ENCODE results near the gene DENND10. TPM values are rescaled to one million over a fixed set of nuclear protein-coding genes. Genes with fewer than 3 reads are reported as not detected.

DENND10 gene
- total RNA-seq, 4 donors from 2014 or later, result 25.7 to 59.5 (median 43.7) TPM

DNA sequence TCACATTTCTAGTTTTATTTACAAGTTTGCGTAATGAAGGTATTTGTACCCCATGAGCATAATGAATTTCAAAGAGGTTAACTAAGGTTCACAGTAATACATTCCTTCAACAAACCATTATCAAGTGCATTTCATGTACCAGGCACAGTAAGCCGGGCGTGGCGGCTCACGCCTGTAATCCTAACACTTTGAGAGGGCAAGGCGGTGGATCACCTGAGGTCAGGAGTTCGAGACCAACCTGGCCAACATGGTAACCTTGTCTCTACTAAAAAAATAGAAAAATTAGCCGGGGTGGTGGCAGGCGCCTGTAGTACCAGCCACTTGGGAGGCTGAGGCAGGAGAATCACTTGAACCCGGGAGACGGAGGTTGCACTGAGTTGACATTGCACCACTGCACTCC lies 19.0 kb upstream of the DENND10 start:
- no peak for ATAC-seq

DNA sequence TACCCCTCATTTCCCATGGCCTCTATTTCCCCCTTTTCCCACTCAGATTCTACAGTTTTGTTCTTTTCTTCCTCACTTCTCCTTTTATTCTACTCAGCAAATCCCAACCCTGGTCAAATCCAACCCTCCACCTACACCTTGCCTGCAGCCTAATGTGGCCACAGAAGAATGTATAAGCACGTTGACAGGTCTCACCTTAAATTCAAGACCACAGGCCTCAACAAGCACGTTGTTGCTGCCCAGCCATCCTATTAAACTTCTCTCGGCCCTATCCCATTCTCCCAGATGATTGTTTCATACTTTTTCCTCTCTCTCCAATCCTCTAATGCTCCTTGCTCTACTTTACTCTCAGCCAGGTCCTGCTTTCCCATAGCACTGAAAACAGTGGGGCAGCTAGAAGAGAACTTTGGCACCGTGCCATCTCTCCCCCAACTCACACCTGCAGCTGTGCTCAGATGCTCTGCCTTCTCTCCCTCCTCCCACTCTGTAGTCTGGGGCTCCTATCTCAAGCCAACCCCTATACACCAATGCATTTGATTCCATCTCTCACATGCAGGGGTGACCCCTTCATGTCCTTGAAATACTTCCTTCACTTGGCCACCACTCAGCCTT lies 16.5 kb upstream of the DENND10 start:
- TF ChIP-seq CTCF (IDR thresholded peaks at IDR 0.05 in 4 of 5, conservative IDR thresholded peaks at IDR 0.05 in 1 of 5), result no peak
- DNase-seq (no peak), ATAC-seq (no peak)
- in situ Hi-C loops (cut with MboI; ENCODE audit: low sequenced_read_pairs in 4 of 4) (no loop called here), intact Hi-C loops (cut with DNase I; ENCODE audit: low total_unique reads) (no loop called here)
- Histone ChIP-seq H3K27me3 (no peaks in the 10 kb centered on the region), H3K9me3 (no peaks in the 10 kb centered on the region), H3K36me3 (no peaks in the 10 kb centered on the region), H3K4me3 (no peak overlapping the region), H3K4me1 (no peaks in the 10 kb centered on the region), H3K27ac (no peak overlapping the region)

More for the DNA sequence above, 19.0 kb upstream of the DENND10 start:
- Histone ChIP-seq H3K36me3 (no peaks in the 10 kb centered on the region), H3K27ac (no peak overlapping the region), H3K9me3 (no peaks in the 10 kb centered on the region), H3K27me3 (no peaks in the 10 kb centered on the region), H3K4me3 (no peak overlapping the region), H3K4me1 (peaks cover 3% of the 10 kb centered on the region in 2 donors)
- TF ChIP-seq POLR2A (IDR thresholded peaks at IDR 0.05), result no peak
- TF ChIP-seq CTCF (IDR thresholded peaks at IDR 0.05 in 4 of 5, conservative IDR thresholded peaks at IDR 0.05 in 1 of 5), result no peak
- DNase-seq, result no peak
- intact Hi-C loops (cut with DNase I; ENCODE audit: low total_unique reads), result loop anchor here (5.0 kb wide), 1 partner anchor 328 kb away; no protein-coding TSS in a partner anchor
- in situ Hi-C loops (cut with MboI; ENCODE audit: low sequenced_read_pairs in 4 of 4), result no loop called here

DNA sequence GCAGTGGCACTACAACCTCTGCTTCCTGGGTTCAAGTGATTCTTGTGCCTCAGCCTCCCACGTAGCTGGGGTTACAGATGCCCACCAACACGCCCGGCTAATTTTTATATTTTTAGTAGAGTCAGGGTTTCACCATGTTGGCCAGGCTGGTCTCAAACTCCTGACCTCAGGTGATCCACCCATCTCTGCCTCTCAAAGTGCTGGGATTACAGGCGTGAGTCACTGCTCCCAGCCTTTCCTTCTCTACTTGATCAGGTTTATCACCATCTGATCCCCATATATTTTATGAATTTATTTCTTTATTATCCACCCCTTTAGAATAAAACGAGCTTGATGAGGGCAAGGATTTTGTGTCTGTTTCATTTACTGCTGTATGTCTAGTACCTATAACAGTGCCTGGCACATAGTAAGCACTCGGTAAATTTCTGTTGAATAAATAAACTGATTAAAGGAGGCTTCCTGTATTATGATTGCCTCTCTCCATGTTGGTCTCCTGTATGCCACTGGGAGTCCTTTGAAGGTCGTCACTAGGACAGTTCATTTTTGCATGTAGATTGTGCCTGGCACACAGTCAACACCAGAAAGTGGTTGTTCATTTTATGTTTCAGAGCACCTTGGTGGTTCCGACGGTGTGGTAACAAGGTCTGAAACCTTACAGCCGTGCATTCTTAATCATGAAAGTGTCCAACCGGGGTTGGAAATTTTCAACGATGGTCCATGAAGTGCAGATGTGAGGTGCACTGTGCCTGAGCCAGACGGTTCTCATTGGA lies 13.7 kb upstream of the DENND10 start:
- Histone ChIP-seq H3K4me3 (no peak overlapping the region), H3K36me3 (no peaks in the 10 kb centered on the region), H3K4me1 (no peaks in the 10 kb centered on the region), H3K27me3 (no peaks in the 10 kb centered on the region), H3K9me3 (no peaks in the 10 kb centered on the region), H3K27ac (no peak overlapping the region)
- intact Hi-C loops (cut with DNase I; ENCODE audit: low total_unique reads), result no loop called here
- ATAC-seq (no peak), DNase-seq (no peak)
- in situ Hi-C loops (cut with MboI; ENCODE audit: low sequenced_read_pairs in 4 of 4), result no loop called here
- TF ChIP-seq CTCF (IDR thresholded peaks at IDR 0.05 in 4 of 5, conservative IDR thresholded peaks at IDR 0.05 in 1 of 5) (no peak), POLR2A (IDR thresholded peaks at IDR 0.05) (no peak)

DNA sequence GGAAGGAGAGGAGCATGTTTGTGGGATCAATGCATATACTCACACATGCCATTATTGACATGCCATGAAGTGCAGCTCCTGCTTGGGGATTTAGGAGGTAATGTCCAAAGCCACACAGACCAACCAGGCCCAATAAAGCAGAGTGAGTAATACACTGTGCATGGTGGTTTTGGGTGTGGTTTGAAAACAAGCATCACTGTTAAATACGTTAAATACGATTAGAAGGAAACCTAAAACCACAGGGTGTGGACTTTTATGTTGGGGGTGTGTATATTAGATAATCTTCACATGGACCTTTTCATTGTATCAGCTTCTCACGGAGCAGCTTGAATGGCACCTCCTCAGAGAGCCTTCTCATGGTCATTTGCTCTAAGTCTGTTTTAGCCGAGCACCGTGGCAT lies 12.9 kb upstream of the DENND10 start:
- Histone ChIP-seq H3K9me3 (no peaks in the 10 kb centered on the region), H3K4me3 (no peak overlapping the region), H3K27me3 (no peaks in the 10 kb centered on the region), H3K27ac (no peak overlapping the region), H3K4me1 (no peaks in the 10 kb centered on the region), H3K36me3 (no peaks in the 10 kb centered on the region)
- intact Hi-C loops (cut with DNase I; ENCODE audit: low total_unique reads) (no loop called here), in situ Hi-C loops (cut with MboI; ENCODE audit: low sequenced_read_pairs in 4 of 4) (no loop called here)
- DNase-seq (no peak), ATAC-seq (no peak)
- TF ChIP-seq CTCF (IDR thresholded peaks at IDR 0.05 in 4 of 5, conservative IDR thresholded peaks at IDR 0.05 in 1 of 5), result no peak
- no peak for TF ChIP-seq POLR2A (IDR thresholded peaks at IDR 0.05)

Data from gastrocnemius medialis (tissue), 4 donors.